Duodenal mucosa (tissue), 2 donors: ENCODE measurements around the gene RASA2.
A peak's percentile ranks its signal among the peaks of the same experiment; 100 is the strongest.

Source experiments
- H3K27ac ChIP-seq: one replicate; pipeline ENCODE4 v1.7.0; 2013; ENCODE audit warnings: low read depth, low read length
- H3K27me3 ChIP-seq, 2 donors: one replicate each; pipeline ENCODE4 v1.7.0; 2013; ENCODE audit warnings: low read length in 2 of 2, control low read depth in 1 of 2; ENCODE audit not compliant: insufficient read depth in 2 of 2, control insufficient read depth in 1 of 2
- H3K36me3 ChIP-seq, 2 donors: one replicate each; pipeline ENCODE4 v1.7.0; 2013; ENCODE audit warnings: low read length in 2 of 2, control low read depth in 1 of 2; ENCODE audit not compliant: insufficient read depth in 2 of 2, control insufficient read depth in 1 of 2
- H3K4me1 ChIP-seq, 2 donors: one replicate each; pipeline ENCODE4 v1.7.0; 2013; ENCODE audit warnings: low read length in 2 of 2, control low read depth in 1 of 2; ENCODE audit not compliant: insufficient read depth in 2 of 2, control insufficient read depth in 1 of 2
- H3K4me3 ChIP-seq, 2 donors: one replicate each; pipeline ENCODE4 v1.7.0; 2013; ENCODE audit warnings: low read length in 2 of 2, low read depth in 1 of 2
- H3K9ac ChIP-seq, 2 donors: one replicate each; pipeline ENCODE4 v1.7.0; 2013; ENCODE audit warnings: low read length in 2 of 2, low read depth in 1 of 2
- H3K9me3 ChIP-seq, 2 donors: one replicate each; pipeline ENCODE4 v1.7.0; 2013; ENCODE audit warnings: low read length in 2 of 2, control low read depth in 1 of 2; ENCODE audit not compliant: control insufficient read depth in 1 of 2

Gene RASA2

DNA sequence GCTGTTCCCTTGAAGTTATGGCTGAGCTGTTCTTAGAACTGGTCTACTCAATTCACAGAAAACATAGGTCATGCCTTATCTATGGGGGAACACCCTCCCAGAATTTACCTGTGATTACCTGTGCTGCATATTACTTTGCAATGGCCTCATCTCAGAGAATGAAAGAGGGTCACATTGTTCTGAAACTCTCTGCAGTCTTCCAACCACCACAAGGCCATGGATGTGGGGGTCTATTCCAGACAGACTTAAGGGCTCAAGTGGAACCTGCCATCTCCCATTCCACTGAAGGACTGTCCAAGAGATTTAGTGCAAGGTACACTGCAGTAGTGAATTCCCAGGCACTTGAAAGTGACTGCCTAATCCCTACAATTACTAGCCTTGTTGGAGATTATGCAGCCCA, 40.1 kb upstream of the RASA2 start:
- Histone ChIP-seq H3K4me1 (peaks cover 0 to 8% of the 10 kb centered on the region in 2 donors), H3K27ac (no peak overlapping the region), H3K9ac (no peak overlapping the region), H3K27me3 (no peaks in the 10 kb centered on the region), H3K36me3 (peaks cover 36 to 53% of the 10 kb centered on the region in 2 donors), H3K4me3 (no peak overlapping the region), H3K9me3 (no peaks in the 10 kb centered on the region)

DNA sequence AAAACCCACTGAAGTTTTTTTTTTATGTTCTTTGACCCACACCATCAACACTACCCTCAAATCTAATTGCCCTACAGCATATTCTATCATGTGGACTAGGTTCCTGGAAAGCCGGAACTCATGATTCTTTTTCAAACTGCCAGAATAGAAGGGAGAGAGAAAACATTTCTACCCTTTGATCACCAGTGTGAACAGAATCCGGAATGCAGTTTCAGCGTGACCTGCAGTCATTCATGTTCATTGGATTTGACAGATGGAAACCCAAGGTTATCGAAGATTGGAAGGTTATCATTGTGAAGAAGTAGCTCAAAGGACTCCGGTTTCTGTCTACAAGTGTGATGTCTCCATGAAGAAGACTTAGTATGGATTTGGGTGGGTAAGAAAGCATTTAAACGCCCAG, 39.4 kb upstream of the RASA2 start:
- no peak overlapping the region for H3K9ac ChIP-seq
- H3K4me3 ChIP-seq, result no peak overlapping the region
- H3K4me1 ChIP-seq, result peaks cover 6 to 8% of the 10 kb centered on the region in 2 donors
- H3K27me3 ChIP-seq, result no peaks in the 10 kb centered on the region
- peaks cover 36 to 51% of the 10 kb centered on the region in 2 donors for H3K36me3 ChIP-seq
- H3K9me3 ChIP-seq, result no peaks in the 10 kb centered on the region
- no peak overlapping the region for H3K27ac ChIP-seq

DNA sequence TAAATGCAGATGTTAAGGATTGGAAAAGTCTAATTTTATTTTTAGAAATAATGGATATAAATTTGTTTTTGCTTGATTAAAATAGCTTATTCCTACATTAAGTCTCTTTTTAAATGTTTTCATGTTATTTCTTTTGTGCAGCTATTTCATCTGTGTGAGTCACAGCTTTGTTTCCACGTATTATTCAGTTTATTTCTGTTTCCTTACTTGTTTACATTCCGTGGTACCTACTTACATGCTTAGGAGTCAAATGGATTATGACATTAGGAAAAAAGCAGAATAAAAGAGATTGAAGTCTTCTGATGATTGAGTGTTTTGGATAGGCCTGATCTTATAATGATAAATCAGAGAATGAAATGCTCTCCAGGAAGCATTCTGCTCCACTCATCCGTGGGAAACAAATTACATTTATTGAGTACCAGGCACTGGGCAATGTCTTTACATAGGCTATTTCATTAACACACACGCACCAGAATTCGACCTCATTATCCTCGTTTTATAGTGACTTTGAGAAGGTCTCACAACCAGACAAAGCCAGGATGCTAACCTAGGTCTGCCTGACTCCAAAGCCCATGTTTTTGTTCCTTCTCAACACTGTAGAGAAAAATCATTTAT, 38.1 kb upstream of the RASA2 start:
- Histone ChIP-seq H3K9ac (no peak overlapping the region), H3K9me3 (no peaks in the 10 kb centered on the region), H3K36me3 (peaks cover 25 to 38% of the 10 kb centered on the region in 2 donors), H3K27me3 (no peaks in the 10 kb centered on the region), H3K27ac (no peak overlapping the region), H3K4me1 (peaks cover 0 to 8% of the 10 kb centered on the region in 2 donors), H3K4me3 (no peak overlapping the region)

DNA sequence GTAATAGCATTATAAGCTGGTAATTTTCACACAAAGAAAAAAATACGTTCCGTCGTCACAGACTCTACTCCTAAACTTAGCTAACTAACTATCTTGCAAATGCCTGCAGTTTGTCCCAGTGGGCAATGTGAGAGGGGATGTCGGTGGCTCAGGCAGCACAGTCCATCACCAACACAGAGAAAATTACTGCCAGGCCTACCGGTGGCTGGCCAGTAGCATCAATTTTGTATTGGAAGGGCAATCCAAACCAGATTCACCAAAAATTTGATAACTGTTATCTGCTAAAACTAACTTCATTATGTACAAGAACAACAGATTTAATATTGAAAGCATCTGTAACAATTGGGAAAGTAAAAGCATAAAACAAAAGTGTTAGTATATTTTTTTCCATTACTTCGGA, 37.4 kb upstream of the RASA2 start:
- H3K27me3 ChIP-seq, result no peaks in the 10 kb centered on the region
- peaks cover 0 to 10% of the 10 kb centered on the region in 2 donors for H3K4me1 ChIP-seq
- H3K4me3 ChIP-seq, result no peak overlapping the region
- H3K36me3 ChIP-seq, result peaks cover 18 to 31% of the 10 kb centered on the region in 2 donors
- H3K27ac ChIP-seq, result no peak overlapping the region
- H3K9me3 ChIP-seq, result no peaks in the 10 kb centered on the region
- H3K9ac ChIP-seq, result no peak overlapping the region

DNA sequence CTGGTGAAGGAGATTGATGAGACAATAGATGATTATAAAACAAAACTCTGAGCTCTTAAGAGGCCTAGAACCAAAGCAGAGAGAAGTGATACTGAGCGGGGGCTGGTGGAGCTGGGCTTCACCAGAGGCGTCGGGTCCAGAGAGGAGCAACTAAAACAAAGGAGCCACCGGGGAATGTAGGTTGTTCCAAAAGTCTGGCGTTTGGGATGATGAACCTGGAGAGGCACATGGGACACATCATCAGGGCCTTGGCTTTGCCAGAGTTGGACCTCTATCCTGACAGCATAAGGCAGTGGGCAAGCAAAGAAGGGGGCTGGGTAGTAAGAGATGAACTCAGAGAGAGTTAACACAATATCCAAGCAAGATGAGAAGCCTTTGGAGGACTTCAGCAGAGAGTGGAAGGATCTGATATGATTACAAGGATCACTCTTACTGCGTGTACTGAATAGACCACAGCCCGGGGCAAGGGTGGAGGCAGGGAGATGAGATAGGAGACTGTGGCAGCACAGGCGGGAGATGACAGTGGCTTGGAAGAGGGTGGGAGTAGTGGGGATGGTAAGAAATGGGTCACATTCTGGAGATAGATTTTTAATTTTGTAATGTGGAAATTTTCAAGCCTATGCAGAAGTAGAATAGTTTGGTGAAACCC, 36.0 kb upstream of the RASA2 start:
- H3K9me3 ChIP-seq, result no peaks in the 10 kb centered on the region
- H3K27me3 ChIP-seq, result no peaks in the 10 kb centered on the region
- no peak overlapping the region for H3K9ac ChIP-seq
- peaks cover 6 to 17% of the 10 kb centered on the region in 2 donors for H3K36me3 ChIP-seq
- H3K27ac ChIP-seq, result no peak overlapping the region
- H3K4me1 ChIP-seq, result peaks cover 0 to 14% of the 10 kb centered on the region in 2 donors
- no peak overlapping the region for H3K4me3 ChIP-seq

DNA sequence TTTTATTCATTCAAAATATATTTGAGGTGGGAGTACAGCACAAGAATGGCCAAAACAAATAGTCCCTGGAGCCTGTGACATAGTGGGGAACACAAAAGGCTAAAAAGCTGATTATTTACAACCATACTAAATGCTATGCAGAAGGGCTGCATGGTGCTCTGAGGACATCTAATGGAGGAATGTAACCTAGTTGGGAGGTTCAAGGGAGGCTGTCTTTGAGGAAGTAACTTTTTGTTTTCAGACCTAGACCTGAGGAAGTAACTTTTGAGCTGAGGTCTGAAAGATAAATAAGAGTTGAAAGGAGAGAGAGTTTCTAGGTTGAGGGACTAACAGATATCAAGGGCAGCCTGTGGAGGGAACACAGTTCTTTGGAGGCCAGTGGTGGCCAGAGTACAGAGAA, 34.8 kb upstream of the RASA2 start:
- Histone ChIP-seq H3K4me3 (no peak overlapping the region), H3K9me3 (no peaks in the 10 kb centered on the region), H3K27ac (no peak overlapping the region), H3K36me3 (peaks cover 0 to 9% of the 10 kb centered on the region in 2 donors), H3K27me3 (no peaks in the 10 kb centered on the region), H3K9ac (peak overlapping the region in 1 of 2 donors; percentile 45), H3K4me1 (peaks cover 0 to 14% of the 10 kb centered on the region in 2 donors)

DNA sequence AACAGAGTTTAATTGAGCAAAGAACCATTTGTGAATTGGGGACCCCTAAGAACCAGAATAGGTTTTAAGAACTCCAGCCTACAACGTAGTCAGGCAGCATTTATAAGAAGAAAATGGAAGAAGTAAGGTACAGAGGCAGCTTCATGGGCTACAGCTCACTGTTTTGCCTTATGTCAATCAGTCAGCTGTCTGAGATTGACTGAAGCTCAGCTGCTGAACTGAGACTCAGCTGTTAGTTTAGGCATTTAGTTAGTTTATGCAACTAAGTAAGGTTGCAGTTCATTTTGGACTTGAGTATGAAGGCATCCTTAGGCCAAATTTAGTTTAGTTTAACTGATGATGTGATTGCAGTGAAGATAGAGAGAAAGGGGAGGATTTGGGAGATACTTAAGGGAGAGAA, 34.1 kb upstream of the RASA2 start:
- no peaks in the 10 kb centered on the region for H3K9me3 ChIP-seq
- H3K4me3 ChIP-seq, result no peak overlapping the region
- H3K4me1 ChIP-seq, result peaks cover 0 to 14% of the 10 kb centered on the region in 2 donors
- H3K9ac ChIP-seq, result no peak overlapping the region
- no peaks in the 10 kb centered on the region for H3K27me3 ChIP-seq
- H3K27ac ChIP-seq, result no peak overlapping the region
- peaks cover 0 to 2% of the 10 kb centered on the region in 2 donors for H3K36me3 ChIP-seq

DNA sequence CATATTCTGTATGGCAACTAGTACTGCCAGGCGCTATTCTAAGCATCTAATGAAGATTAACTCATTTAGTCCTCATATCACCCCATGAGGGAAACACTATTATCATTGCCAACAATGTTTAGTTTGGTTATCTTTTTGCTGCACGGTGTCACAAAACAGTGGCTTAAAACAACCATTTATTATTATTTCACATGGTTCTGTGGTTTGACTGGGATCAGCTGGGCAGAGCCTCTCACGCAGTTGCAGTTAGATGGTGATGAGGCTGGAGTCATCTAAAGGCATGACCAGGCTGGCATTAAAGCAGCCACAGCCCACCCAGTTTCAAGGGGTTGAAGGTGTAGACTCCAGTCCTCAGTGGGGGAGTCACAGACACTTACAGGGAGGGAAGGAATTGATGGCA, 32.8 kb upstream of the RASA2 start:
- no peaks in the 10 kb centered on the region for H3K27me3 ChIP-seq
- H3K36me3 ChIP-seq, result no peaks in the 10 kb centered on the region
- peaks cover 0 to 14% of the 10 kb centered on the region in 2 donors for H3K4me1 ChIP-seq
- no peak overlapping the region for H3K4me3 ChIP-seq
- H3K9ac ChIP-seq, result no peak overlapping the region
- H3K9me3 ChIP-seq, result no peaks in the 10 kb centered on the region
- H3K27ac ChIP-seq, result no peak overlapping the region

DNA sequence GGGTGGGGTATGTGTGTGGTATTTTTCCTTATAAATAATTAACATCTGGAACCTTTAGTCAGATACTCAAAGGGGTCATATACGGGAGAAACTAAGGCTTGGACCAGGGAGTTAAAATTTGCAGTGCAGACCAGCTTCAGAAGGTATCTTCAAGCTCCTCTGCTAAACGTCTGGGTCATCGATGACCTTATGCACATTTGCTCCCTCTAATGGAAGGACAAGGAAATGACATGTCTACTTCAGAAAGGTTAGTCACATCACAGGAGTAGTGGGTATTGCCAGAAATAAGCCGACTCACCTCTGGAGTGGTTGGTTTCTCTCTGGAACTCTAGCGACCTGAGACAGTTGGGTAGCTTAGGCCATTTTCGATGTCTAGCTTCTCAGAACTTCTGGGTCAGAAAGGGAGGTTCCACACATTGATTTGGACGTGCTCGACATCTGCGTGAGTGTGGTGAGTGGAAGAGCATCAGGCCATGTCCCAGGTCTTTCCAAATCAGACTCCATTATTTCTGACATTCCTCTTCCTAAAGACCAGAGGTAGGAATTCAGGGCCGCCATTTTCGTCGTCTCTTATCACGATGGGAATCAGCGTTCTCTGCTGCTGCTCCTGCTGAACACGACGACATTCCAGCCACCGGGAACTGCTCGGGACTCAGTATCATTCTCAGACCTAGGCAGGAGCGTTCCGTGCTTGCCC, 31.8 kb upstream of the RASA2 start:
- H3K27me3 ChIP-seq, result no peaks in the 10 kb centered on the region
- no peak overlapping the region for H3K27ac ChIP-seq
- no peaks in the 10 kb centered on the region for H3K9me3 ChIP-seq
- no peaks in the 10 kb centered on the region for H3K36me3 ChIP-seq
- peaks cover 0 to 14% of the 10 kb centered on the region in 2 donors for H3K4me1 ChIP-seq
- H3K9ac ChIP-seq, result no peak overlapping the region
- H3K4me3 ChIP-seq, result no peak overlapping the region

DNA sequence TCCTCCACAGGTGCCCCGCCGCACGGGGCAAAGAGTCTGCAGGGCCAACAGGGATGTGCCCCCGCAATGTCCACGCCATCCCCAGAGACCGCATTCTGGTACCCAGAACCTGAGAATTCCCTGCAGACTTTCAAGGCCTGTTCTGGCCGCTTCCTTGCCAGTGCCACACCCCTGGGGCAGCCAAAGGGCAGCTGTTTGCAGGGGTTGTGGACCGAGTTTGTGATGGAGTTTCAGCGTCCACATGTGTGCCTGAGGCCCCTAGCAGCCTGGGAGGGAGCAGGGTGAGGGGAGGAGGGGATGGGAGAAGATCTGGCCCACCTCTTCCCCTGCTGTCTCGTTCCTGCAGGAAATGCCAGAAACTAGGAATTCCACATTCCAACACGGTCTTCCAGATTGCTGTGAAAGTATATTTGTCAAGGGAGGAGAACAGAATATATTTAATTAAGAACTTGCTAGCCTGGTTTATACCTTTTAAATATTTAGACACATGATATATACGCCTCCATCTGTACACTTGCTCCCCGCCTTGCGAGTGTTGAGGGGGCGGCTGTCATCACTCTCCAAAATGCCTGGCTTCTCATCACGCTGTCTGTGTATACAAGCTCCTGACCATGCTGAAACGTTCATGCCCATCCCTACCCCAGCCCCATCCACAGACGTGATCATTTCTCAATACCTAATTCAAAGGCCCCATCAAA, 31.1 kb upstream of the RASA2 start:
- no peak overlapping the region for H3K27ac ChIP-seq
- H3K27me3 ChIP-seq, result no peaks in the 10 kb centered on the region
- no peak overlapping the region for H3K9ac ChIP-seq
- peaks cover 0 to 14% of the 10 kb centered on the region in 2 donors for H3K4me1 ChIP-seq
- H3K36me3 ChIP-seq, result no peaks in the 10 kb centered on the region
- no peak overlapping the region for H3K4me3 ChIP-seq
- H3K9me3 ChIP-seq, result no peaks in the 10 kb centered on the region
